WERI-Rb-1 (cell line): ENCODE data around the gene TOM1L2.

Experiments
- DNase-seq: peaks from one replicate; pipeline ENCODE4 v3.0.0-alpha.2; 2020
- H3K27ac ChIP-seq: fragments of 250-450 bp; sonication (Bioruptor Pico); 2 replicates; pipeline ENCODE4 v1.5.1; 2020; ENCODE audit warnings: mild to moderate bottlenecking, moderate library complexity
- H3K27me3 ChIP-seq: fragments of 250-450 bp; sonication (Bioruptor Pico); 2 replicates; pipeline ENCODE4 v1.5.1; 2021; ENCODE audit warnings: mild to moderate bottlenecking, low read depth, moderate library complexity; ENCODE audit not compliant: insufficient read depth, severe bottlenecking
- H3K36me3 ChIP-seq: fragments of 250-450 bp; sonication (Bioruptor Pico); 2 replicates; pipeline ENCODE4 v1.5.1; 2020; ENCODE audit warnings: mild to moderate bottlenecking, moderate library complexity
- H3K4me3 ChIP-seq: 2 replicates; pipeline ENCODE4 v1.5.1; 2011; ENCODE audit warnings: low read depth, mild to moderate bottlenecking, control low read depth, low read length
- H3K9me3 ChIP-seq: fragments of 250-450 bp; sonication (Bioruptor Pico); 2 replicates; pipeline ENCODE4 v1.5.1; 2021; ENCODE audit warnings: mild to moderate bottlenecking, moderate library complexity; ENCODE audit not compliant: severe bottlenecking
- TF ChIP-seq, protein P1 (sequence below): IDR thresholded peaks from 2 replicates; pipeline ENCODE4 v1.5.1; 2011; ENCODE audit warnings: low read depth, mild to moderate bottlenecking, control low read depth, inconsistent platforms, low read length

Gene TOM1L2

DNA sequence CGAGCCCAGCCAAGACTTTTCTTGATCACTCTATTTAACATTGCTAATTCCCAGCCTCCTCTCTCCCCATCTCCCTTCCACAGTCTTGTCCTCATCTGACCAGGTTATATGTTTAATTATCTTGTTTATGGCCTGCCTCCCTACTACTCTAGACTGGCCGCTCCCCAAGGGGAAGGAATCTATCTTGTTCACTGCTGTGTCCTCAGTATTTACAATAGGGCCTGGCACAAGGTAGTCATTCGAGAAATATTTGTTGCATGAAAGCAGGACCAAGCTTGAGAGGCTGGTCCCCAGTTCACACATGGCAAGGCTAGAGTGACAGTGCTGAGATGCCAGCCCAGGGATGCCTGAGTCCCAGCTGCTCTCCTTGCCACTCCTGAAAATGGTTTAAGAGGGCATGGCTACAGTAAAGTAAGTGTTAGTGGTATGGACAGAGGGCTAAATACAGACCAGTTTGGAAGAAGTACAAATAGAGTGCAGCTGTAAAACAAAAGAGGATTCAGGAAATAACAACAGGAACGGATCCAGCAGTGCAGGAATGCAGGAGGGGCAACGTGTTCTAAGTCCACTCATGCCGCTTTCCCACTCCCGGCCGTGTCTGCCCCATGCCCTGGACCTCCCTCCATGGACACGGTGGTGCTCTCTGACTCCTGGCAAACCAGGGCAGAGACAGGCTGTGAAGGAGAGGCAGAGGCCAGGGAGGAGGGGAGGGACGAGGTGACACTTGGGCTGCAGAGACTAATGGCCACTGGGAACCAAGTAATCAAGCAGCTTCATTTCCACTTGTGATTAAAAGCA, 65.6 kb downstream of the TOM1L2 start:
- H3K27ac ChIP-seq = no peak overlapping the region; the same call in 1 of the 2 replicates
- no peaks in the 10 kb centered on the region for H3K9me3 ChIP-seq
- TF ChIP-seq, protein P1, sequence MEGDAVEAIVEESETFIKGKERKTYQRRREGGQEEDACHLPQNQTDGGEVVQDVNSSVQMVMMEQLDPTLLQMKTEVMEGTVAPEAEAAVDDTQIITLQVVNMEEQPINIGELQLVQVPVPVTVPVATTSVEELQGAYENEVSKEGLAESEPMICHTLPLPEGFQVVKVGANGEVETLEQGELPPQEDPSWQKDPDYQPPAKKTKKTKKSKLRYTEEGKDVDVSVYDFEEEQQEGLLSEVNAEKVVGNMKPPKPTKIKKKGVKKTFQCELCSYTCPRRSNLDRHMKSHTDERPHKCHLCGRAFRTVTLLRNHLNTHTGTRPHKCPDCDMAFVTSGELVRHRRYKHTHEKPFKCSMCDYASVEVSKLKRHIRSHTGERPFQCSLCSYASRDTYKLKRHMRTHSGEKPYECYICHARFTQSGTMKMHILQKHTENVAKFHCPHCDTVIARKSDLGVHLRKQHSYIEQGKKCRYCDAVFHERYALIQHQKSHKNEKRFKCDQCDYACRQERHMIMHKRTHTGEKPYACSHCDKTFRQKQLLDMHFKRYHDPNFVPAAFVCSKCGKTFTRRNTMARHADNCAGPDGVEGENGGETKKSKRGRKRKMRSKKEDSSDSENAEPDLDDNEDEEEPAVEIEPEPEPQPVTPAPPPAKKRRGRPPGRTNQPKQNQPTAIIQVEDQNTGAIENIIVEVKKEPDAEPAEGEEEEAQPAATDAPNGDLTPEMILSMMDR = no peak
- no peak overlapping the region for H3K4me3 ChIP-seq
- H3K27me3 ChIP-seq = no peaks in the 10 kb centered on the region
- no peak for DNase-seq
- no peaks in the 10 kb centered on the region for H3K36me3 ChIP-seq

- H3K4me3 ChIP-seq = no peak overlapping the region
- DNase-seq = no peak
- H3K27me3 ChIP-seq = no peaks in the 10 kb centered on the region
- no peaks in the 10 kb centered on the region for H3K36me3 ChIP-seq
- TF ChIP-seq, protein P1 = no peak
- H3K27ac ChIP-seq = no peak overlapping the region
- no peaks in the 10 kb centered on the region for H3K9me3 ChIP-seq
These were observed 67.2 kb downstream of the TOM1L2 start for GRCh38 chr17:17905036-17905320.

DNA sequence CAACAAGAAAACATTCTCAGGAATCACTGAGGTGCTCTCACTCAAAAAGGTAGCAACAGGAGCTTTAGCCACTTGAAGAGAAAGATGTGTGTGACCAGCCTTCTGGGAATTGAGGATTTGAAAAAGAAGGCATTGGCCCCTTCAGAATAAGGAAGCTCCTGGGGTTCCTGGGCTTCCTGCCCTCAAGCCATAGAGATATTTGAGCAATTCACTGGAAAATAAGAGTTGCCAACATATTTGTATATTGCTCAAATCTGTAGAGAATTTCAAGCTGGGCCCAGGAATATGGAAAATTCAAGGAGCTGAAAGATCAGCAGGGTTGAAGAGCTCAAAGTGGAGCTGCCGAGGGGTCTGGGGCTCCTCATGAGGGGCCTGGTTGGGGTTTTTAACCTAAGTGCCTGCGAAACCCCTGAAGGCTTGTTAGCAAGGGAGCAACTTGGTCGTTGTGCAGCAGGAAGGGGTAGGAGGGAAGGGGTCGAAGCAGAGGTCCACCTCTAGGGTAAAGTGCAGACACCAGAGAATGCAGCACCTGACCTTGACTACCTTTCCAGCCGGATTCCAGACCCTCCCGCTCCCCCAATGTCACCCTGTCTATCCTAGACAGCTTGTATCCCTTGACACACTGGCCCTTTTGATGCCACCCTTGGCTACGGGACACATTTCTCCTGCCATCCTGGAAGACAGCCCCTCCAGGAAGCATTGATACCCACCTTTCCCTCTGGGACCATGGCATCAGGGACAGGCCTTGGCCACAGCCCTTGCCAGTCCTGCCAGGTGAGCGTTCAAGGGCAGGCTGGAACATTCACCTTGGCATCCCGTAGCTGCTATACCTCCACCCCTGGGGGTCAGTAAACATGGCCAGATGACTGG, 67.8 kb downstream of the TOM1L2 start:
- Histone ChIP-seq H3K27me3 (no peaks in the 10 kb centered on the region), H3K36me3 (no peaks in the 10 kb centered on the region), H3K9me3 (no peaks in the 10 kb centered on the region), H3K4me3 (no peak overlapping the region), H3K27ac (no peak overlapping the region)
- DNase-seq = no peak
- TF ChIP-seq, protein P1 = no peak

DNA sequence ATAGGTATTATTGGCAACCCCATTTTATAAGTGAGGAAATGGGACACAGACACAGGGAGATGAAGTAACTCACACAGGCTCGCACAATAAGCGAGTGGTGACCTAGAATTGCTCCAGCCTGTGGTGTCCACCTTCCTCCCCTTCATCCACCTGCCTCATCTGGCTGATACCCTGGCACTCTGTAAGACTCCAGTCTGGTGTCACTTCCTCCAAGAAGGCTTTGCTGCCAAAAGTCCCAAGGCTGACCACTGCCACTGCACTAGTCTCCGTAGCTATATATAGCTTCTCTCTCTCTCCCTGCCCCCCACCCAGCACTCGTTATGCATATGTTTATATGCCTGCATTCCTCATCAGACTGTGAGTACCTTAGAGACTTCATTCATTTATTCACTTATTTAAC, 69.3 kb downstream of the TOM1L2 start:
- Histone ChIP-seq H3K27me3 (no peaks in the 10 kb centered on the region), H3K4me3 (no peak overlapping the region), H3K9me3 (no peaks in the 10 kb centered on the region), H3K36me3 (peaks cover 3% of the 10 kb centered on the region; the same call in 1 of the 2 replicates), H3K27ac (no peak overlapping the region)
- TF ChIP-seq, protein P1 = no peak
- DNase-seq = no peak

- H3K27ac ChIP-seq = no peak overlapping the region
- no peak for DNase-seq
- no peaks in the 10 kb centered on the region for H3K9me3 ChIP-seq
- TF ChIP-seq, protein P1 = 0 out of 2 replicates have a peak, but pooled peaks have one; percentile 9
- no peak overlapping the region for H3K4me3 ChIP-seq
- H3K27me3 ChIP-seq = no peaks in the 10 kb centered on the region
- peaks cover 3% of the 10 kb centered on the region; the same call in 1 of the 2 replicates for H3K36me3 ChIP-seq
These were observed 69.8 kb downstream of the TOM1L2 start for GRCh38 chr17:17902376-17902775.
